ENCODE results near the gene ATRN.
"Not testable (repeated sequence)": the region's sequence is repeated elsewhere in the genome, so short reads cannot be mapped to it uniquely, and the experiment has no call there.

Gene ATRN

GRCh38 chr20:3470208-3470626 is 601 bp upstream of the ATRN start:
- no peak for DNase-seq (ENCODE audit: low read depth)

GRCh38 chr20:3471397-3472021 is 691 bp downstream of the ATRN start:
- no peak for DNase-seq (ENCODE audit: low read depth)

- no peak for DNase-seq (ENCODE audit: low read depth)
Observed at GRCh38 chr20:3472105-3472504, 1.3 kb downstream of the ATRN start.

- no peak for DNase-seq (ENCODE audit: low read depth)
Observed at GRCh38 chr20:3473324-3473723, 2.5 kb downstream of the ATRN start.

- DNase-seq (ENCODE audit: low read depth): no peak
Observed at GRCh38 chr20:3473944-3474343, 3.1 kb downstream of the ATRN start.

GRCh38 chr20:3477003-3477860 is 6.4 kb downstream of the ATRN start:
- not testable (repeated sequence) for DNase-seq (ENCODE audit: low read depth)

- no peak for DNase-seq (ENCODE audit: low read depth)
Observed at GRCh38 chr20:3477861-3478544, 7.2 kb downstream of the ATRN start.

- DNase-seq (ENCODE audit: low read depth): no peak
Observed at GRCh38 chr20:3479025-3479424, 8.2 kb downstream of the ATRN start.

- DNase-seq (ENCODE audit: low read depth): no peak
Observed at GRCh38 chr20:3479759-3480615, 9.2 kb downstream of the ATRN start.

- DNase-seq (ENCODE audit: low read depth): no peak
Observed at GRCh38 chr20:3483309-3483708, 12.5 kb downstream of the ATRN start.

- DNase-seq (ENCODE audit: low read depth): no peak
Observed at GRCh38 chr20:3483784-3484183, 13.0 kb downstream of the ATRN start.

- DNase-seq (ENCODE audit: low read depth): no peak
Observed at GRCh38 chr20:3485913-3486312, 15.1 kb downstream of the ATRN start.

- DNase-seq (ENCODE audit: low read depth): no peak
Observed at GRCh38 chr20:3486850-3487249, 16.0 kb downstream of the ATRN start.

- no peak for DNase-seq (ENCODE audit: low read depth)
Observed at GRCh38 chr20:3492669-3493068, 21.9 kb downstream of the ATRN start.

- no peak for DNase-seq (ENCODE audit: low read depth)
Observed at GRCh38 chr20:3494218-3494617, 23.4 kb downstream of the ATRN start.

- no peak for DNase-seq (ENCODE audit: low read depth)
Observed at GRCh38 chr20:3502878-3503277, 32.1 kb downstream of the ATRN start.

- DNase-seq (ENCODE audit: low read depth): no peak
Observed at GRCh38 chr20:3505148-3505547, 34.3 kb downstream of the ATRN start.

- DNase-seq (ENCODE audit: low read depth): no peak
Observed at GRCh38 chr20:3509064-3509463, 38.2 kb downstream of the ATRN start.

GRCh38 chr20:3510110-3510509 is 39.3 kb downstream of the ATRN start:
- no peak for DNase-seq (ENCODE audit: low read depth)

- DNase-seq (ENCODE audit: low read depth): not testable (repeated sequence)
Observed at GRCh38 chr20:3512239-3512638, 41.4 kb downstream of the ATRN start.

GRCh38 chr20:3514012-3514642 is 43.3 kb downstream of the ATRN start:
- DNase-seq (ENCODE audit: low read depth): no peak
